Fibroblast of skin of right quadriceps (primary cell): ENCODE results near the gene NR1D1.

Source experiments
- DNase-seq: peaks from one replicate; pipeline ENCODE4 v3.0.0-alpha.2; 2013

The NR1D1 gene

GRCh38 chr17:40111221-40112128 lies 11.1 kb upstream of the NR1D1 start:
- peak; percentile 91 for DNase-seq

- no peak for DNase-seq
Measured at GRCh38 chr17:40110026-40110845, 9.8 kb upstream of the NR1D1 start.

- DNase-seq = no peak
Measured at GRCh38 chr17:40108970-40109824, 8.8 kb upstream of the NR1D1 start.

GRCh38 chr17:40107522-40108174 lies 7.3 kb upstream of the NR1D1 start:
- no peak for DNase-seq

- peak; percentile 81 for DNase-seq
Measured at GRCh38 chr17:40106760-40107521, 6.6 kb upstream of the NR1D1 start.

DNA sequence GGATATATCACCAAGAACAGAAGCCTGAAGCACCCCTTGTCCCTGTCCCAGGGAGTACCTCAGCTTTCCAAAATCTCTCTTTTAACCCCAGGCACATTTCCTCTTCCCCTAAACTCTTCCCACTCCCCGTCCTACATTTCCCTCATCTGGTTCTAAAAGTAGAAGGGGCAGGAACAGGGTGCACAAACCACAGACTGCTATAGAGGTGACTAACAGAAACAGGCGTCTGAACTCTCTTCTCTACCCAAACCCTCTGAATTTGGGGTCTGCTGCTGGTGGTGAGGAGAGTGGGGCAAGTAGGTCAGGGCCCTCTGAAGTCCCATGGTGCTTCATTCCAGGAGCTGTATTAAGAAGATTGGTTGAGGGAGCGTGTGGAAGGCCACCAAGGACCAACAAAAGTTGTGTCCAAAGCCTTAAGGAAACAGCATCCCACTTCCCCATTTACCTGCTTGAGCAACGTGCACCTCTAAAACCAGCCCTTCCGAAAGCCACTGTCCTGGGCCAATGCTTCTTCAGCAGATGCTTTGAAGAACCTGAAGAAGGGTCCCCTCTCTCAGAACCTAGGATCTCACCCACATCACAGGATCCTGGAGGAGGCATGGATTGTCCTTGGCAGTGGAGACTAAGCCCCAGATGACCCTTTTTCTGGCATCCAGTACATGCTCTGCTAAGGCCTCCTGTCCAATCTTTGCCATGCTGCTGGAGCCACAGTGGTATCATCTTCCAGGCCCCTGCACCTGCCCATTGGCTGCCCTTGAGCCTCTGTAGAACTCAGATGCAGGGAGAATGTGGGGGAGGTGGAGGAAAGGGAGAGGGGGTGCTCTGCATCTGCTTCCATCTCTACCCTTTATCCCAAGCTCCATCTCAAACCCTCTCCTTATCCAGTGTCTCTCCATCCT lies 5.7 kb upstream of the NR1D1 start:
- no peak for DNase-seq

GRCh38 chr17:40104594-40105486 lies 4.5 kb upstream of the NR1D1 start:
- no peak for DNase-seq

DNA sequence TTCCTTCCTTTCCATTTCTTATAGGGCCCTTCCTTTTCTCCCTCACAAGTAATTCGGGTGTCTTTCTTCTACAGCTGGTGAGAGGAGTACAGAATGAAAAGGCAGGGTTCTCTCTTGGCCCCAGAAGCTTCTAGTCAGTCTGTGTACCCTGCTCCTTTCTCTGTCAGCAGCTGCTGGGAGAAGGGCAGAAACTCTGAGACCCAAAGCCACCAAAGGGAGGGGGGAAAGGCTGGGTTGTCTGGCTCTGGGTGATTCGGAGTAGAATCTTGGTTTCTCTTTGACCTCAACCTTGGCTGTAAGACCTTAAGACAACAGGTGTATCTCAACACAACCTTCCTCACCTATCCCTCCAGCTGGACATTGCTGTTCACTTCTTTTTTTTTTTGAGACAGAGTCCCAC lies 3.3 kb upstream of the NR1D1 start:
- no peak for DNase-seq

DNA sequence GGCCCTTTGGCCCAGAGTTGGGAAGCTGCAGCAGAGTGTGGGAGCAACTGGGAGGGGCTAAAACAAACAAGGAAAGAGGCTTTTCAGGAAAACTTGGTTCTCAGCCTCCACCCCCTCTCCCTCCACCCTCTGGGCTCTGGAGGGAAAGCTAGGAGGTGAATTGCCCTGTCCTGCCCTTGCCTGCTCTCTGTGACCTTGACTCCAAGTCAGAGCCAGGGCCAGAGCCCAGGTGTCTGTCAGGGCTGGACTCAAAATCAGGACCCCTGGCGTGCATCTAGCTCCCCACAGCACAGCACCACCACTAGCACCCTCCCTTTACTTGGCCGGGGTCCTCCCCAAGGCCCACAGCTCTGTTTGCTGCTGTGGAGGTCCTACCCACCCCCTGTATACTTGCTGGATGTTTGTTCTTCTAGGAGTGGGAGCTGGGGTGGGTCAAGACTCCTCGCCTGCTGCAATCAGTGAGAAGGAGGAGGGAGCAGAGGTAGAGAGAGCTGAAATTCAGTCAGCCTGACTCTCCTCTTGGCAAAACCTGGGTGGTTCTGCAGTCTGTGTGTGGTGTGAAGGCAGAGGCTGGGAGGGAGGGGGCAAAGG lies 2.8 kb upstream of the NR1D1 start:
- no peak for DNase-seq

DNA sequence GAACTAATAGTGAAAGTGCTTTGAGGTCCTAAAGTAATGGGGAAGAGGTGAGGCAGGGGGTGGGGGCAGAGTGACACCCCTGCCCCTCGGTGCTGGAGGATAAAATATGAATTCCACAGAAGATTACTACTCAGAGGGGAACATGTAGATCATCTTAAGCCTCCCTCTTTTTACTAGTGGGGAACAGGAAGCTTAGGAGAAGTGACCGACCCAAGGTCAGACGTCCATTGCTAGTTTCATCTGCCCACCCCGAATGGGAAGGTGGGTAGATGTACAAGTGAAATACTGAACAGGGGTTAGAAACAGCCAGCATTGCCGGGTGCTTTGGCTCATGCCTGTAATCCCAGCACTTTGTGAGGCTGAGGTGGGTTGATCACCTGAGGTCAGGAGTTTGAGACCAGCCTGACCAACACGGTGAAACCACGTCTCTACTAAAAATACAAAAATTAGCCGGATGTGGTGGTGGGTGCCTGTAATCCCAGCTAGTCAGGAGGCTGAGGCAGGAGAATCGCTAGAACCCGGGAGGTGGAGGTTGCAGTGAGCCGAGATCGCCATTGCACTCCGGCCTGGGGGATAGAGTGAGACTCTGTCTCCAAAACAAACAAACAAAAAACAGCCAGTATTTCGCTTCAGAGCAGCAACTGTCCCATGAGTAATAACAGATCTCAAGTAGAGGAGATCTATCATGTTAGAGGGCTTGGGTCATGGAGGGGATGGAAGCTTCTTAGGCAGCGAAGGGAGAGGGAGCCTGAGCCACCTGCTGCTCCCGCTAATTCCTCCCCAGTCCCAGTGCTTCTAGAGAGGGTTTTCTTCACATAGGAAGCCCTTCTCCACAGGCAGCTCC lies 1.2 kb upstream of the NR1D1 start:
- no peak for DNase-seq

GRCh38 chr17:40100669-40101366 lies 429 bp upstream of the NR1D1 start:
- DNase-seq = peak; percentile 98

GRCh38 chr17:40099619-40100418 lies 570 bp downstream of the NR1D1 start:
- DNase-seq = no peak

GRCh38 chr17:40098846-40099618 lies 1.4 kb downstream of the NR1D1 start:
- DNase-seq = peak; percentile 99

- peak; percentile 43 for DNase-seq
Measured at GRCh38 chr17:40097931-40098845, 2.2 kb downstream of the NR1D1 start.

- no peak for DNase-seq
Measured at GRCh38 chr17:40097087-40097486, 3.3 kb downstream of the NR1D1 start.
